Measurements from ENCODE around the gene CNTN5.
"Not testable (repeated sequence)": the region's sequence is repeated elsewhere in the genome, so short reads cannot be mapped to it uniquely, and the experiment has no call there.

The CNTN5 gene

GRCh38 chr11:100151944-100152343 is 1131.2 kb downstream of the CNTN5 start:
- DNase-seq: no peak

DNA sequence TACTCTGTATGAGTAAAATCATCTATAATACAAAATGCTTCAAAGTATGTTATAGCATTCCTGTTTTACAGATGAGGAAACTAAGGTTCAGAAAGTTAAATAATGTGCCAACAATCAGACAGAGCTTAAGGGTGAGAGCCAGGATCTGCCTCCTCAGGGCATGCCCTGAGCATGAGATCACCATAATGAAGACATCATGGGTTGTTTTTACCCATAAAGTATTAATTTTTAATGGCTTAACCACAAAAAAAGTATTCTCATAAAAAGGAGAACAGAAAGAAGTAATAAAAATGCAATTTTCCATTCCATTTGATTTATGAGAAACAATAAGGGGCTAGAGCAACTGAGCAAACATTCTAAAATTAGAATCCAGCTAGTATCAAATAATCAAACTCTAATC is 1132.0 kb downstream of the CNTN5 start:
- no peak for DNase-seq

- no peak for DNase-seq
Measured at GRCh38 chr11:100163471-100163870, 1142.7 kb downstream of the CNTN5 start.

DNA sequence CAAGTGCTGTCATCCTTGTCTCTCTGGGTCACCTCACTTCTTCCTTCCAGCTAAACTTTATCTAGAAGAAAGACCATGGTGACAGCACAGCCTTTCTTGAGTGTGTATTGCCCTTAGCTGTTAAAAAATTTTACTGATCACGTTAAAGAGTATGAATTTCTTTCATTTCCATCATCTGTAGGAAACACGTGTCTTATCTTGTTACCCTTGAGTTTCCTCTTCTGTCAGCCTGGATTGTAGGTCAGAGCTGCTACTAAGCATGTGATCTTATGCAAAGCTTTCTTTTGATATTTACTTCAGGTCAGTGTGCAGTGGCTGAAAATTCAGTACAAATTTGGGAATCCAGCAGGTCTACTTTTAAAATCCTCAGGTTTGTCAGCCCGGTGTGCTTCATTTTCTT is 1154.1 kb downstream of the CNTN5 start:
- DNase-seq: no peak

GRCh38 chr11:100176456-100176855 is 1155.7 kb downstream of the CNTN5 start:
- no peak for DNase-seq

DNA sequence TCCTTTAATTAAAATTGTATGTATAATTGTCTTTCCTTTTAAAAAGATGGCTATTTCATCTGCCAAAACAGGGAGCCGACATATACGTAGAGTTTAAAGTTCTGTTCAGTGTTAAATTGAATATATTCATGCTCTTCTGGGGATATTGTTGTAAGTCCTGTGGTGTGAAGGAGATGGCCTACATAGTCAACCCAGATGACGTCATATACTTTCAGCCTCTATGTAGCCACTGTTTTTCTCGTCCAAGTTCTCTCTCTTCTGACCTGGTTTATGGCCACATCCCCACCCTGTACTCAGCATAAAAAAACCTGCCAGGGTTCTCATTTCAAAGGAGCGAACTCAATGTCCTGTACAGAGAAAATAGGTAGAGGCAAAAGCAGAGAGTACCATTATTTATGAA is 1156.9 kb downstream of the CNTN5 start:
- DNase-seq: no peak

GRCh38 chr11:100182350-100182749 is 1161.6 kb downstream of the CNTN5 start:
- no peak for DNase-seq

GRCh38 chr11:100182927-100183326 is 1162.2 kb downstream of the CNTN5 start:
- no peak for DNase-seq

GRCh38 chr11:100185588-100185987 is 1164.8 kb downstream of the CNTN5 start:
- no peak for DNase-seq

DNA sequence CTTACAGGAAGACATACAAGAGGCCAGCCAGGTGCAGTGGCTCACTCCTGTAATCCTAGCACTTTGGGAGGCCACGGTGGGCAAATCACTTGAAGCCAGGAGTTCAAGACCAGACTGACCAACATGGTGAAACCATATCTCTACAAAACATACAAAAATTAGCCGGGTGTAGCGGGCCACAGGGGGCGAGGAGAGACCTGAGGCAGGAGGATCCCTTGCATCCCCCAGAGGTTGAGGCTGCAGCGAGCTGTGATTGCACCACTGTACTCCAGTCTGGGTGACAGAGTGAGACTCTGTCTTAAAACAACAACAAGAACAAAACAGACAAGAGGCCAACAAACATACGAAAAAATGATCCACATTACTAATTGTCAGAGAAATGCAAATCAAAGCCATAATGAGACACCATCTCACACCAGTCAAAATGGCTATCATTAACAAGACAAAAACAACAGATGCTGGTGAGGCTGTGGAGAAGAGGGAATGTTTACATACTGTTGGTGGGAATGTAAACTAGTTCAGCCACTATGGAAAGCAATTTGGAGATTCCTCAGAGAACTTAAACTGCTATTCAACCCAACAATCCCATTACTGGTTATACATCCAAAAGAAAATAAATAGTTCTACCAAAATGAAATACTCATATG is 1167.5 kb downstream of the CNTN5 start:
- no peak for DNase-seq

GRCh38 chr11:100190395-100190794 is 1169.6 kb downstream of the CNTN5 start:
- DNase-seq: no peak

DNA sequence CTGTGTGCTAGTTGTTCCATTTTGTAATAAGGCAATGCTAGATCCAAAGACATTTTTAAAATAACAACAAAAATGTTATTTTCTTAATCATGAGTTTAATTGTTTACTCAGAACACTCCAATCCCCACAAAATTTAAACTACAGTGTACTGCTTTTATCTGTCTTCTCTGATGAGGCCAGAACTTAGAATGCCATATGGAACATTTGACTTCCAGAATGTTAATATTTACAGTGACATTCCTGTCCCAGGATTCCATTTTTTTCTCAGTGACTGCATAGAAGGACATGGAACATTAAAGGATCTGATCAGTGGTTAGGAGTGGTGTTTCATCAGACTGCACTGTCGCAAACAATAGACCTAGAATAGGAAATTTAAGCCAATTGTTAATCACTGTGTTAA is 1171.4 kb downstream of the CNTN5 start:
- DNase-seq: no peak

DNA sequence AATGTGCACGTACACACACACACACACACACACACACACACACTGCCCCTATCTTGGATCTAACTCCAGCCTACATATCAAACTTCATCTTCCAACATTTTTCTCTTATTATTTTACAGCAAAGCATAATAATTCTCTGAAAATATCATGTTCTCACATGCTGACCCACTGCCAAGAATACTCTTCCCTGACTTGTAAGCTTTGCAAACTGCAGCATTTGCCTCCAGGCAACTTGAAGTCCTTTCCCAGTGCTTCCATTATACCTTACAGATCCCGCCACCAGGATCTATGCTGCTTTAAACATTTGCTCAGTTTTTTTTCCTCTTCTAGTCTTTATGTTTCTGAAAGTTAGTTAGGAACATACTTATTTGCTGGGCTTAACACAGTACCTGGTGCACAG is 1183.0 kb downstream of the CNTN5 start:
- no peak for DNase-seq

GRCh38 chr11:100205926-100206325 is 1185.2 kb downstream of the CNTN5 start:
- no peak for DNase-seq

- no peak for DNase-seq
Measured at GRCh38 chr11:100208207-100208606, 1187.5 kb downstream of the CNTN5 start.

DNA sequence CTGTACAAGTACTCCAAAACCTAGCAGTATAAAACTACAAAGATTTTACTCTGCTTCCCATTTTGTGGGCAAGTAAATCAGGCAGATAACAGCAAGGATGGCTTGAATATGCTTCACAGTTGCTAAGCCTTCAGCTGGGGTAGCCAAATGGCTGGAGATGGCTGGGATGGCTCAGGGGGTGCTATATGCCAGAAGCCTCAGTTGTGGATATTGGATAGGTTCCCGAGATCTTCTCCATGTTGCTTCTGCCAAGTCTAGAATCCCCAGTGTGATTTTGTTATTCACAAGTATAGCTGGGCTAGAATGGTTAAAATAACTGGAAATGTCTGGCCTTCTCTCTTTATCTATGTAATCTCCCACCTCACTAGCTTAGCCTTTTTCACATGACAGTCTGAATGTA is 1194.0 kb downstream of the CNTN5 start:
- no peak for DNase-seq

GRCh38 chr11:100220801-100221200 is 1200.1 kb downstream of the CNTN5 start:
- no peak for DNase-seq

DNA sequence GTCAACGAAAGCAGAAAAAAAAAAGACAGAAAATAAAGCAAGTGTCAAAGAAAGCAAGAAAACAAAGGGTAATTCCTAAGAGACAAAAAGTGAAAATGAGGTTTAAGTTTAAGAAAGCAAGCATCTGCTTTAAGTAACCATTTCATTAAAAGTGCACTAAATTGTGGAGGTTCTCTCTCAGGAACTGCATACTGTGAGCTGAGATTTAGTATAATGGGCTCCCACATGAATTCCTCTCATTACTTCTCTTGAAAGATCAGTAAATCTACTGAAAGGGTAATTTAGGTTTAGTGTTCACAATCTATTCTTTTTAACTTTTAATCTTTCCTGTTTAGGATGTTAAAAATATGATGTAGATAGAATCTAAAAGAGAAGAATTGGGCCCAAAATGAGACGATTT is 1201.0 kb downstream of the CNTN5 start:
- DNase-seq: no peak

GRCh38 chr11:100224541-100225034 is 1203.8 kb downstream of the CNTN5 start:
- no peak for DNase-seq

DNA sequence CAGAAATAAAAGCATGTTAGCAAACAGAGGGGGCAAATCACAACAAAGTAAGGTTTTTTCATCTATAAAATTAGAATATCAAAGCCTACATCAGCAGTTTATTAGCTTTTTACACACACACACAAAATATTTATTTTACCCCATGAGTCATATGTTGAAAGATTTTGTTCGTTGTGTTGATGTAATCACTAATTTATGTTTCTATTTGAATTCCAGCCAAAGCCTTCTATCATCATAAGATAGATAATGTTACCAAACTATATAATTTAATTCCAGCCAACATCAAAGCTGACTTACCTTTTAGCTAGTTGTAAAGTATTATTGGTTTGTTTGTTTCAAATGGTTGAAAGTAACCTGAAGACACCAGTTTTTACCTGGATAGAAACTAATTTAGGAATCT is 1208.3 kb downstream of the CNTN5 start:
- DNase-seq: no peak

GRCh38 chr11:100232006-100232405 is 1211.3 kb downstream of the CNTN5 start:
- no peak for DNase-seq

DNA sequence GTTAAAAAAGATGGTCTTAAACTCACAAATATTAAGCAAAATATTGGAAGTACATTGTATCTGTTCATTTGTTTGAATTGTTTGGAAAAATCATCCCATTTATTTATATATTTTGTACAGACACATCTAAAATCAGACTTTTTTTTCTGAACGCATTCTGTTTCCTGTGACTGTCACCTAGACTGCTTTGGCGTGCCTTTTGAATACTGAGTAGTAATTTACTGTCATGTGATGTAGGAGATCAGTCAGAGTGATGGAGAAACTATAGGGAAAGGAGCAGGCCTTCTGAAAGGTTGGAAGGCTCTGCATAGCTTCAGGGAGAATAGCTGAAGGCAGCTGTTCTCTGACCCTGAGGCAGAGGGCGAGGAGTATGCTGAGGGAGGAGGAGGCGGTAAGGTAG is 1214.3 kb downstream of the CNTN5 start:
- DNase-seq: no peak

GRCh38 chr11:100240025-100240539 is 1219.3 kb downstream of the CNTN5 start:
- DNase-seq: no peak

DNA sequence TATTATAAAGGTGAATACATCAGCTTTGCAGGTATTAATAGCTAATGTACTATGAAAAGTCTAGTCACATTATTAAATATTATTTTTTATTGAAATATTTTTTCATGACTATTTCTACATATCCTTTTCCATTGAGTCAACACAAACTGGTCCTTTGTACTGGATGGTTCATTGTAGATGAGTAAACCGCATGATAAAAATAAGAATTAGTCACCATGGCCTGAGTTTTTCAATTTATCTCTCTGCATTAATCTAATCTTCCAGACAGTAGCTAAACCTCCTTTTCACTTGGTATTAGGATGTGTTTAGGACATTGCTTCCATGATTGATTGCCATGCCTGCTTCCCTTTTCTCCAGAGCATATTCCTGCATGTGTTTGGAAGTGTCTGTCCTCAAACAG is 1227.0 kb downstream of the CNTN5 start:
- no peak for DNase-seq

GRCh38 chr11:100257238-100257803 is 1236.6 kb downstream of the CNTN5 start:
- not testable (repeated sequence) for DNase-seq

All from DMS 273 treated with DMSO at 0.1 percent for 48 hours (cell line).